Mesenchymal stem cell (in vitro differentiated cells and primary cell): Measurements from ENCODE around the gene CEP170. TPM values are rescaled to one million over a fixed set of nuclear protein-coding genes. Genes with fewer than 3 reads are reported as not detected.
"Not testable (repeated sequence)": the region's sequence is repeated elsewhere in the genome, so short reads cannot be mapped to it uniquely, and the experiment has no call there.

Source experiments
- DNase-seq: peaks from one replicate; pipeline ENCODE4 v3.0.0-alpha.2; 2013
- H2AFZ ChIP-seq: one replicate; pipeline ENCODE4 v1.6.1; 2013; ENCODE audit warnings: low read depth, mild to moderate bottlenecking, control low read depth, inconsistent platforms, low read length, moderate library complexity
- H2AK5ac ChIP-seq: 2 replicates; pipeline ENCODE4 v1.6.1; 2013; ENCODE audit warnings: low read length, moderate library complexity, mild to moderate bottlenecking, inconsistent platforms; ENCODE audit not compliant: severe bottlenecking
- H2BK120ac ChIP-seq: one replicate; pipeline ENCODE4 v1.6.1; 2013; ENCODE audit warnings: low read depth, mild to moderate bottlenecking, inconsistent platforms, low read length, moderate library complexity
- H2BK12ac ChIP-seq, 2 experiments: one replicate each; pipeline ENCODE4 v1.6.1; 2013; ENCODE audit warnings: inconsistent platforms in 2 of 2, low read length in 2 of 2, mild to moderate bottlenecking in 2 of 2, moderate library complexity in 2 of 2, control low read depth in 1 of 2
- H2BK15ac ChIP-seq: one replicate; pipeline ENCODE4 v1.6.1; 2013; ENCODE audit warnings: mild to moderate bottlenecking, low read depth, inconsistent platforms; ENCODE audit not compliant: poor library complexity, severe bottlenecking
- H2BK5ac ChIP-seq: 2 replicates; pipeline ENCODE4 v1.6.1; 2013; ENCODE audit warnings: low read depth, mild to moderate bottlenecking, low read length, control low read depth, inconsistent platforms; ENCODE audit not compliant: poor library complexity, severe bottlenecking
- H3K14ac ChIP-seq, 2 experiments: one replicate each; pipeline ENCODE4 v1.6.1; 2013; ENCODE audit warnings: inconsistent platforms in 2 of 2, low read length in 2 of 2, control low read depth in 1 of 2, mild to moderate bottlenecking in 1 of 2, moderate library complexity in 1 of 2
- H3K18ac ChIP-seq, 2 experiments: one replicate each; pipeline ENCODE4 v1.6.1; 2013; ENCODE audit warnings: inconsistent platforms in 2 of 2, low read length in 2 of 2, control low read depth in 1 of 2, low read depth in 1 of 2, mild to moderate bottlenecking in 1 of 2
- H3K23ac ChIP-seq, 2 experiments: one replicate each; pipeline ENCODE4 v1.6.1; 2013; ENCODE audit warnings: inconsistent platforms in 2 of 2, low read length in 2 of 2, mild to moderate bottlenecking in 2 of 2, moderate library complexity in 2 of 2, control low read depth in 1 of 2
- H3K27ac ChIP-seq: 2 replicates; pipeline ENCODE4 v1.5.1; 2013; ENCODE audit warnings: mild to moderate bottlenecking, moderate library complexity, low read length, control low read depth, inconsistent platforms; ENCODE audit not compliant: poor library complexity, severe bottlenecking
- H3K27me3 ChIP-seq, 2 experiments: 2 replicates each; pipeline versions ENCODE4 v1.6.1 to v1.7.0; 2013; ENCODE audit warnings: low read length in 2 of 2, mild to moderate bottlenecking in 2 of 2, moderate library complexity in 2 of 2, control low read depth in 1 of 2, inconsistent platforms in 1 of 2; ENCODE audit not compliant: control insufficient read depth in 1 of 2, insufficient read depth in 1 of 2
- H3K36me3 ChIP-seq, 2 experiments: 2 replicates each; pipeline versions ENCODE4 v1.6.1 to v1.7.0; 2013; ENCODE audit warnings: low read length in 2 of 2, control low read depth in 1 of 2, inconsistent platforms in 1 of 2, low read depth in 1 of 2, mild to moderate bottlenecking in 1 of 2; ENCODE audit not compliant: insufficient read depth in 2 of 2, control insufficient read depth in 1 of 2
- H3K4ac ChIP-seq, 2 experiments: one replicate each; pipeline ENCODE4 v1.6.1; 2013; ENCODE audit warnings: inconsistent platforms in 2 of 2, low read length in 2 of 2, mild to moderate bottlenecking in 2 of 2, moderate library complexity in 2 of 2, control low read depth in 1 of 2, low read depth in 1 of 2
- H3K4me1 ChIP-seq: 2 replicates; pipeline ENCODE4 v1.6.1; 2013; ENCODE audit warnings: low read depth, low read length, control low read depth; ENCODE audit not compliant: control insufficient read depth, insufficient read depth
- H3K4me2 ChIP-seq: 2 replicates; pipeline ENCODE4 v1.6.1; 2013; ENCODE audit warnings: low read length, mild to moderate bottlenecking, inconsistent platforms; ENCODE audit not compliant: poor library complexity, severe bottlenecking
- H3K4me3 ChIP-seq, 2 experiments: 2 replicates each; pipeline versions ENCODE4 v1.5.1 to v1.7.0; 2013; ENCODE audit warnings: low read length in 2 of 2, mild to moderate bottlenecking in 2 of 2, control low read depth in 1 of 2, low read depth in 1 of 2; ENCODE audit not compliant: insufficient read depth in 1 of 2
- H3K79me1 ChIP-seq: replicated peaks from 2 replicates; pipeline ENCODE4 v1.6.1; 2013; ENCODE audit warnings: mild to moderate bottlenecking, control low read depth, low read length, inconsistent platforms; ENCODE audit not compliant: poor library complexity, severe bottlenecking
- H3K9ac ChIP-seq: 2 replicates; pipeline ENCODE4 v1.7.0; 2013; ENCODE audit warnings: mild to moderate bottlenecking, low read length, moderate library complexity
- H3K9me3 ChIP-seq: 2 replicates; pipeline ENCODE4 v1.7.0; 2013; ENCODE audit warnings: mild to moderate bottlenecking, low read length; ENCODE audit not compliant: control insufficient read depth
- H4K8ac ChIP-seq: one replicate; pipeline ENCODE4 v1.6.1; 2013; ENCODE audit warnings: inconsistent platforms, mild to moderate bottlenecking, low read length, moderate library complexity
- H4K91ac ChIP-seq: one replicate; pipeline ENCODE4 v1.6.1; 2013; ENCODE audit warnings: mild to moderate bottlenecking, low read length, inconsistent platforms
- WGBS: methylation state at CpG from one replicate; pipeline ENCODE4 v1.1.7; 2013; ENCODE audit warnings: mixed read lengths; 5-methylcytosine and 5-hydroxymethylcytosine counted together
- small RNA-seq: library from polyadenylated mRNA; stranded (forward); fragments of <200 nt; extraction: miRNeasy Mini kit (QIAGEN cat#:217004); gene quantifications from one replicate; pipeline ENCODE3, GENCODE V24; 2013; ENCODE audit warnings: low read depth

The CEP170 gene

DNA sequence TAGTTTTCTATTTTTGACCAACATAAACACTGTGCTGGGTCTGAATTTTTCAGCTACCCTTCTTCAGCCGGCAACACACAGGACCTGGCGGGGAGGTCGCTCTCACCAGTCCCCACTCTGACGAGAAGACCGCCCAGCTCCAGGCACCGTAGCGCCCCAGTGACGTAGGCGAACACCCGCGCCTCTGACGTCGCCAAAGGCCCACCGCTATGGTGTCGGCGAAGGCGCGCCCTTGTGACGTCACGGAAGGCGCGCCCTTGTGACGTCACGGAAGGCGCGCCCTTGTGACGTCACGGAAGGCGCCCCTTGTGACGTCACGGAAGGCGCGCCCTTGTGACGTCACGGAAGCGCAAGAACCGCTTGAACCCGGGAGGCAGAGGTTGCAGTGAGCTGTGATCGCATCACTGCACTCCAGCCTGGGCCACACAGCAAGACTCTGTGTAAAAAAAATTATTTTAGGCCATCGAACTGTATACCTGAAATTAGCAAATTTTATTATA is 153.5 kb downstream of the CEP170 start:
- not testable (repeated sequence) for H3K4me1 ChIP-seq, H4K91ac ChIP-seq, H2BK15ac ChIP-seq, H3K23ac ChIP-seq, H3K79me1 ChIP-seq, H4K8ac ChIP-seq, H3K27me3 ChIP-seq, H3K4me2 ChIP-seq, H3K14ac ChIP-seq, H2BK120ac ChIP-seq, H2AFZ ChIP-seq, H3K18ac ChIP-seq, H3K4ac ChIP-seq, H3K9me3 ChIP-seq, H3K36me3 ChIP-seq, DNase-seq, H2BK5ac ChIP-seq, H3K27ac ChIP-seq, H2AK5ac ChIP-seq, H2BK12ac ChIP-seq
- Histone ChIP-seq H3K9ac (peak overlapping the region; percentile 71), H3K4me3 (peak overlapping the region in 1 of 2 experiments; percentile 71)
- 96% methylated on average over 31 of the region's 40 CpGs for WGBS

- H3K27ac ChIP-seq, H3K4me3 ChIP-seq: not testable (repeated sequence)
- WGBS = no CpG with 5 or more reads among the region's 3 CpGs
Observed at GRCh38 chr1:243087368-243087767, 167.7 kb downstream of the CEP170 start.

More at GRCh38 chr1:243087368-243087767, 167.7 kb downstream of the CEP170 start:
- not testable (repeated sequence) for H3K4me1 ChIP-seq, H3K36me3 ChIP-seq, H2BK15ac ChIP-seq, DNase-seq, H2BK120ac ChIP-seq, H2AK5ac ChIP-seq, H2BK5ac ChIP-seq, H3K9me3 ChIP-seq, H3K14ac ChIP-seq, H4K8ac ChIP-seq, H3K79me1 ChIP-seq, H3K23ac ChIP-seq, H2BK12ac ChIP-seq, H3K4ac ChIP-seq, H3K4me2 ChIP-seq, H3K18ac ChIP-seq, H2AFZ ChIP-seq, H4K91ac ChIP-seq, H3K9ac ChIP-seq, H3K27me3 ChIP-seq

Small RNA genes lying within 50 kb of the gene (small RNA-seq; reads per million reads assigned to genes)
- not detected for gene RNU6-747P
